GM13977 (cell line): ENCODE measurements around the gene CD22.

ENCODE experiments used
- DNase-seq: peaks from one replicate; pipeline ENCODE4 v3.0.0; 2012; ENCODE audit warnings: low spot score
- in situ Hi-C: fragments of 300-500 bp; cut with MboI; formaldehyde crosslinking; loops from one replicate; pipeline ENCODE4 v1.12.0; 2022; ENCODE audit warnings: low sequenced_read_pairs, low pct_unique_long_range_greater_than_20kb, mixed read lengths, inconsistent platforms; ENCODE audit not compliant: unreplicated experiment
- TF ChIP-seq, protein P1 (sequence below): IDR thresholded peaks from 2 replicates; pipeline ENCODE4 v1.5.1; 2012; ENCODE audit warnings: mild to moderate bottlenecking, control low read depth; ENCODE audit not compliant: insufficient read depth; ENCODE audit errors: extremely low read depth, missing control alignments

CD22 gene

DNA sequence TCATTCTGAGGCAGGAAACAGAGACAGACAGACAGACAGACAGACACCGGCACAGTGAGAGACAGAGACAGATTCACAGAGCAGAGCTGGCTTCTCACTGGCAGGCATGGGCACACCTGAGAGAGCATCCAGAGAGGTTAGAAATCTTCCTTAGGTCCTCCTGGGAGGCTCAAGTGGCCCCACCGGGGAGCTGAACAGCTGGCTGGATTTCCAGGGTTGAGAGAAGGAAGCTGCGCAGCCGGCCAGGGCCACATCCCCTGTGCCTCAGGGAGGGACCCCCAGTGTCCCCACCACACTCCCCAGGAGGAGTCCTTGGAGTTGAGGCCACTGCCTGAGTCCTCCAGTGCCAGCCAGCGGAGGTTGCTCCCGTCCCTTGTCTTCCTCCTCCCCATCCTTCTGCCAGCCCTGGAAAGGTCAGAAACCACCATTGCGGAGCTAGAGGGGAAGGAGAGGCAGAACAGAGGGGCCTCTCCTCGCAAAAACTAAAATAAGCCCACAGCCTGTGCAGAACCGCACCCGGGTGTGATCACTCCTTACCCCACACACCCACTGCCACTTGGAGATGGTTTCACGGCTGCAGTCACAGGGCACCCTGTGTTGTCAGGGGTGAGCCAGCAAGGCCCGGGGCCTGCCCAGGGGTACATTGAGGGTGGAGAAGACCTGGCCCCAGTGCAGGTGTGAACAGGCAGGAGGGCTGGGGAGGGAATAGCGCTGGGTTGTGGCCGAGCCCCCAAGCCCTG, 33.4 kb downstream of the CD22 start:
- TF ChIP-seq, protein P1, sequence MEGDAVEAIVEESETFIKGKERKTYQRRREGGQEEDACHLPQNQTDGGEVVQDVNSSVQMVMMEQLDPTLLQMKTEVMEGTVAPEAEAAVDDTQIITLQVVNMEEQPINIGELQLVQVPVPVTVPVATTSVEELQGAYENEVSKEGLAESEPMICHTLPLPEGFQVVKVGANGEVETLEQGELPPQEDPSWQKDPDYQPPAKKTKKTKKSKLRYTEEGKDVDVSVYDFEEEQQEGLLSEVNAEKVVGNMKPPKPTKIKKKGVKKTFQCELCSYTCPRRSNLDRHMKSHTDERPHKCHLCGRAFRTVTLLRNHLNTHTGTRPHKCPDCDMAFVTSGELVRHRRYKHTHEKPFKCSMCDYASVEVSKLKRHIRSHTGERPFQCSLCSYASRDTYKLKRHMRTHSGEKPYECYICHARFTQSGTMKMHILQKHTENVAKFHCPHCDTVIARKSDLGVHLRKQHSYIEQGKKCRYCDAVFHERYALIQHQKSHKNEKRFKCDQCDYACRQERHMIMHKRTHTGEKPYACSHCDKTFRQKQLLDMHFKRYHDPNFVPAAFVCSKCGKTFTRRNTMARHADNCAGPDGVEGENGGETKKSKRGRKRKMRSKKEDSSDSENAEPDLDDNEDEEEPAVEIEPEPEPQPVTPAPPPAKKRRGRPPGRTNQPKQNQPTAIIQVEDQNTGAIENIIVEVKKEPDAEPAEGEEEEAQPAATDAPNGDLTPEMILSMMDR, result no peak
- in situ Hi-C loops, result no loop called here
- DNase-seq, result no peak

GRCh38 chr19:35363001-35363590, 34.1 kb downstream of the CD22 start:
- DNase-seq, result no peak
- TF ChIP-seq, protein P1, result no peak
- in situ Hi-C loops, result no loop called here

DNA sequence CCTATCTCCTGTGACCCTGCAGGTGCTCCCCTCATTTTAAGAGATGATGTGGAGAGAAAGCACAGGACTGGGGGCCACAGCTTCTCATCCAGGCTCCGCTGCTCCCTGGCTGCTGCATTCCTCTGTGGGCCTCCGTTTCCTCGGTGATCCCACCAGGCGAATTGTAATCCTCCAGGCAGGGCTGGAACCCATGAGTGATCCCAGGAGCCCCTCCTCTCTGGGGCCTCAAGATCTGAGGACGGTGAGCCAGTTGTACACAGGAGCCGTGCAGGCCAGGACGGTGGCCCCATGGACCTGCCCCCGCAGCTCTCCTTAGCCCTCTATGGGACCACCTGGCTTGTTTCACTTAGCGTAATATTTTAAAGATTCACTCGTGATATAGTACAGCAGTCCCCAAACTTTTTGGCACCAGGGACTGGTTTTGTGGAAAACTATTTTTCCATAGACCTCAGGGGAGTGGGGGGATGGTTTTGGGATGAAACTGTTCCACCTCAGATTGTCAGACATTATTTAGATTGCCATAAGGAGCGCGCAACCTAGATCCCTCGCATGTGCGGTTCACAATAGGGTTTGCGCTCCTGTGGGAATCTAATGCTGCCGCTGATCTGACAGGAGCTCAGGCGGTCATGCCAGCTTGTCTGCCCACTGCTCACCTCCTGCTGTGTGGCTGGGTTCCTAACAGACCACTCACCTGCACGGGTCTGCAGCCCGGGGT, 34.9 kb downstream of the CD22 start:
- TF ChIP-seq, protein P1, result no peak
- no peak for DNase-seq
- in situ Hi-C loops, result no loop called here

DNA sequence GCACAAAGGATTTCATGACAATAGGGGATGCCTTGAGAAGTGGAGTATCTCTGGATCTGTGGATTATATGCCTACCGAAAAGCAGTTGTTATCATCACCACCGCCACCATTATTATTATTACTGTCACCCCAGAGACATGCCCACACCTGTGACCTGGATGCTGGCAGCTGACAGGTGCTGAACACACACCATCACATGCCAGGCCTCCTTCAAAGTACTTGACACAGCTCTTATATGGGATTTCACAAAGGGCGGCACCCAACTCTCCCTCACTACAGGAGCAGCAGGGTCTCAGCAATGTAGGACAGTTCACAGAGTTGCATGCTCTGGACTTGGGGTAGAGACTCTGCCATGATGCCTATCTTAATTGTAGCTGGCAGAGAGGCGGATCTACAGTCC, 36.3 kb downstream of the CD22 start:
- in situ Hi-C loops, result no loop called here
- no peak for DNase-seq
- TF ChIP-seq, protein P1, result no peak

- TF ChIP-seq, protein P1, result no peak
- in situ Hi-C loops, result no loop called here
Measured at GRCh38 chr19:35368378-35368777, 39.4 kb downstream of the CD22 start.

DNA sequence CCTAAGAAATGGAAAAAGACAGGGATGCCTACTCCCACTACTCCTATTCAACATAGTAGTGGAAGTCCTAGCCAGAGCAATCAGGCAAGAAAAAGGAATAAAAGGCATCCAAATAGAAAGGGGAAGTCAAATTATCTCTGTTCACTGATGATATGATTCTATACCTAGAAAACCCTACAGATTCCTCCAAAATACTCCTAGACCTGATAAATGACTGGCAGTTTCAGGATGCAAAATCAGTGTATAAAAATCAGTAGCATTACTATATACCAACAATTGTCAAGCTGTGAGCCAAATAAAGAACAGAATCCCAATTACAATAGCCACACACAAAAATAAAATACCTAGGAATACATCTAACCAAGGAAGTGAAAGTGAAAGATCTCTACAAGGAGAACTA, 40.5 kb downstream of the CD22 start:
- in situ Hi-C loops, result no loop called here
- TF ChIP-seq, protein P1, result no peak
- no peak for DNase-seq

More at GRCh38 chr19:35368378-35368777, 39.4 kb downstream of the CD22 start:
- no peak for DNase-seq
